NCI-H510A treated with DMSO at 0.1 percent for 48 hours (cell line): ENCODE results near the gene SKIC2.
"Not testable (repeated sequence)": the region's sequence is repeated elsewhere in the genome, so short reads cannot be mapped to it uniquely, and the experiment has no call there.

Source experiments
- DNase-seq: peaks from one replicate; lab custom pipeline; 2025; lab: John Stamatoyannopoulos, UW

Gene SKIC2

GRCh38 chr6:32004864-32005537 lies 46.0 kb downstream of the SKIC2 start:
- DNase-seq, result not testable (repeated sequence)

GRCh38 chr6:32005538-32005880 lies 46.5 kb downstream of the SKIC2 start:
- DNase-seq, result not testable (repeated sequence)

GRCh38 chr6:32005991-32006529 lies 47.1 kb downstream of the SKIC2 start:
- not testable (repeated sequence) for DNase-seq

- DNase-seq, result not testable (repeated sequence)
These were observed 48.1 kb downstream of the SKIC2 start for GRCh38 chr6:32007086-32007485.

- not testable (repeated sequence) for DNase-seq
These were observed 49.1 kb downstream of the SKIC2 start for GRCh38 chr6:32008037-32008436.

GRCh38 chr6:32008616-32009015 lies 49.6 kb downstream of the SKIC2 start:
- not testable (repeated sequence) for DNase-seq

- not testable (repeated sequence) for DNase-seq
These were observed 50.6 kb downstream of the SKIC2 start for GRCh38 chr6:32009537-32009936.

- DNase-seq, result not testable (repeated sequence)
These were observed 52.0 kb downstream of the SKIC2 start for GRCh38 chr6:32010856-32011530.

GRCh38 chr6:32012941-32013617 lies 54.1 kb downstream of the SKIC2 start:
- DNase-seq, result not testable (repeated sequence)

GRCh38 chr6:32013738-32014137 lies 54.8 kb downstream of the SKIC2 start:
- not testable (repeated sequence) for DNase-seq

GRCh38 chr6:32014547-32014946 lies 55.6 kb downstream of the SKIC2 start, which contains the start of gene C4B:
TSS of gene C4B (plus strand) at chr6:32014795. CDS start at chr6:32014846, 51 bp downstream.
- DNase-seq, result not testable (repeated sequence)
